Hematopoietic multipotent progenitor cell treated with erythropoietin and hydrocortisone succinate and interleukin-3 and kit ligand, for 4 days (in vitro differentiated cells): ENCODE results near the gene RPL7A.
"Not testable (repeated sequence)": the region's sequence is repeated elsewhere in the genome, so short reads cannot be mapped to it uniquely, and the experiment has no call there.

ENCODE experiments used
- DNase-seq: peaks from one replicate; pipeline ENCODE4 v3.0.0-alpha.2; 2015

Gene RPL7A

DNA sequence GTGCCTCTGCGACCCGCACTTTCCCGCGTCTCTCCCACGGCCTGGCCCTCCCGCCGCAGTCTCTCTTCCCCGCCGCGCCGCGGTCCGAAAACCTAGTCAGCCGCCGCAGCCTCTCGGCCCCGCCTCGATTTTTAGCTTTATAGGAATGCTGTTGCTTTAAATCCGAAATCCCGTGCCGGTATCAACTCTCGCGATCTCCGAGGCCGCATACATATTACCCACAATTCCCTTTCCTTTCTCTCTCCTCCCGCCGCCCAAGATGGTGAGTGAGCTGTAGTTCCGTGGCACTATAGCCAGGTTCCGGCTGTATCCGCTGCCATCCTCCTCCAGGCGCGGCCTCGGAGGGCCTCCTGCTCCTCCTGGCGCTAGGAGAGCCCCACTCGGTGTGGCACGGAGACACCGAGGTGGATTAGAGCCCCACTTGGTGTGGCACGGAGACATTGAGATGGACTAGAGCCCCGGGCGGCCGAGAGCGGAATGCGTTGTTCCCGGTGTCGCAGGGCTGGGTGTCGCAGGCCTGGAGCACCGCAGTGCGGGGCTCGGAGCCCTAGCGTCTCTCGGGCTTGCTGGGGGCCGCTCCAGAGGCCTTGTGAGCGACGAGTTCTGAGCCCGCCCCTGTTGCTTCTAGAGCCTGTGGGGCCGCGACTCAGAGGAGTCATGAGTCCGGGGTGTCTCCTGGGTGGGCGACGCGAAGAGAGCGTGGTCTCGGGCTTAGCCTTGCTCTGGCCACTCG lies at the start of gene RPL7A, which contains the start of gene MED22:
TSS of gene RPL7A (plus strand) at position 234 of the 733 bp plus-strand sequence. CDS start at position 260, 26 bp downstream.
TSS of gene MED22 (minus strand) at position 147 of the 733 bp plus-strand sequence. CDS start 1,469 bp downstream, outside the sequence.
- peak; percentile 98 for DNase-seq

DNA sequence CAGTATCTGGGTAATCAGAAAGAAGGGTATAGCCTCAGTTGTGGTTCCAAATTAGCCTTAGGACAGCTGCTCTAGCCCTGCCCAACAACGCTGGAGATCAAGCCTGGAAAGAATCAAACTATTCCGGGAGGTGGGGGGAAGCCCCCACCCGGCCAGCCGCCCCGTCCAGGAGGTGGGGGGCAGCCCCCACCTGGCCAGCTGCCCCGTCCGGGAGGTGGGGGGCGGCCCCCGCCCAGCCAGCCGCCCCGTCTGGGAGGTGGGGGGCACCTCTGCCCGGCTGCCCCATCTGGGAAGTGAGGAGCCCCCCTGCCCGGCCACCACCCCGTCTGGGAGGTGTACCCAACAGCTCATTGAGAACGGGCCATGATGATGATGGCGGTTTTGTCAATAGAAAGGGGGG lies 48.0 kb upstream of the RPL7A start:
- not testable (repeated sequence) for DNase-seq

DNA sequence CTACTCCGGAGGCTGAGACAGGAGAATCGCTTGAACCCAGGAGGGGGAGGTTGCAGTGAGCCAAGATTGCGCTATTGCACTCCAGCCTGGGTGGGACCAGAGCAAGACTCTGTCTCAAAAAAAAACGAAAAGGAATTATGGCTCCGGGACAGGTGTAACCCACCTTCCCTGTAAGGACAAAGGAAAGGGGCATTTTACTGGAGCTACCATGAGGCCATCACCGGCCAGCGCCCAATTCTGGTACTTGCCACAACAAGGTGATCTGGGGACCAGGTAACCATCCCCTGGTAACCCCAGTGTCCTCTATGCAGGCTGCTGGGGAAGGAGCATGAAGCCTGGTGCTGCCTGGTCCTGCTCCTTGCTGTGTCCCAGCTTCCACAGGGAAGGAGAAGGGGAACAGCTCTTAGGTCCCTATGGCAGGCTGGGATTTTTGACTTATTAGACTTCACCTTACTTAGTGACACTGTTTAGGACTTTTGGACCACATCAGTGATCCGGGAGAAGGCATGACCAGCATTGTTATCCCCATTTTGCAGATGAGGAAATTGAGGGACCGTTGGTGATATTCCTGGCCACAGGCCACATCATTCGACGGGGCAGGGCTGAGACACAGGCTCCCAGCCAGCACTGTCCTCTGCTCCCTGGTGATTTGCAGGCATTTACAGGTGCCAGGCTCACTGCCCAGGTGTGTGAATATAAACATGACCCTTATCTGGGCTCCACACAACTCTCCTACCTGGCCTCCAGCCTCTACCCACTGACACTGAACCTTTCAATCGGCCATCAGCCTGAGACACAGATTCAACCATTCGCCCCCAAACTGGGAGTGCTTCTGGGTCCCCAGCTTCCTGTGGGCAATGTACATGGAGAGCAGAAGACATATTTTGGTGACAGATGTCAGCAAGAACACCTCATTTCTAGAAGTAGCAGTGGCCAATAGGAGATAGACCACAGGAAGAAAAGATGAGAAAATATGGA lies 46.5 kb upstream of the RPL7A start:
- no peak for DNase-seq

DNA sequence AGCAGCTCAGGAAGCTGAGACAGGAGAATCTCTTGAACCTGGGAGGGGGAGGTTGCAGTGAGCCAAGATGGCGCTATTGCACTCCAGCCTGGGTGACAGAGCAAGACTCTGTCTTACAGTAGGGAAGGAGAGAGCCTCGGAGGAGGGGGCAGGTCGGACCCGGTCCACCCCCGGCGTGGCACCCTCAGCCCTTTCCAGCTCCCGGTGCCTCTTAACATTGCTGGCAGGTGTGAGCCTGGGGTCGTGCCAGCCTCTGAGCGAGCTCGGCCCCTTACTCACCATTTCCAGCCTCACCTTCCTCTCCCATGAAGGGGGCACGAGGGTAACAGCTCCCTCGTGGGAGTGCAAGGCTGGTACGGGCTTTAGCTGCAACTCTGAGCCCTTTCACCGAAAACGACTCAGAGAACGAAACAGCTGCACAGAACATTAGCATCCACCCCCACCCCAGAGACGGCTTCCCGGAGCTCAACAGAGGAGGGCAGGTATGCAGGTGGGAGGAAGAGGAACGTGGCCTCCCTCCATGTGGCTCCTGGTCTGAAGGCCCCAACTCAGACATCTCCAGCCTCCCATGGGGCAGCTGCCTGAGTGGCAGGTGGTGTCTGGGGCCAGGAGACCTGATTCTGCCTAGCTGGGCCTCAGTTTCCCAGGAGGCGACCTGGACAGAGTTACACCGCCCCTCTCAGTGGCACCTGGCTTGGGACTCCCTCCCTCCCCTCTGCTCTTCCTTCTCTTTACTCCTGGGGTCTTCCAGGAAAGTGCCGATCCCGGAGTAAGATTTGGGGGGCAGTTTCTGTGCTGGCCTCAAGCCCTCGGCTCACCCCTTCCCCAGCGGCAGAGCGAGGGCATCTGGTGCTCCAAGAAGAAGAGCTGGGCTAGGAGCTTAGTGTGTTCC lies 44.5 kb upstream of the RPL7A start:
- no peak for DNase-seq

DNA sequence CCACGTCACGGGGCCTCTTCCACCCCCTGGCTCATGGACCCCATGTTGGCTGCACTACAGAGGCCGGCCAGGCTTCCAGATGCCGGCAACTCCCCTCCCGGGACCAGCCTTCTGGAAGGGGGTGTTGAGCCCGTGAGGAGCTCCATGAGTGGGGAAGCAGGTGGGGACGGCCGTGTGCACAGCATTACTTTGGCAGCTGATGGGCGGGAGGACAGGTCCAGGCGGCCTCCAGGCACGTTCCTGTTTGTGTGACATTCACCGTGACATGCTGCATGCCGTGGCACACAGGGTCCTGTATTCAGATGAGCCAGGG lies 43.9 kb upstream of the RPL7A start:
- no peak for DNase-seq

DNA sequence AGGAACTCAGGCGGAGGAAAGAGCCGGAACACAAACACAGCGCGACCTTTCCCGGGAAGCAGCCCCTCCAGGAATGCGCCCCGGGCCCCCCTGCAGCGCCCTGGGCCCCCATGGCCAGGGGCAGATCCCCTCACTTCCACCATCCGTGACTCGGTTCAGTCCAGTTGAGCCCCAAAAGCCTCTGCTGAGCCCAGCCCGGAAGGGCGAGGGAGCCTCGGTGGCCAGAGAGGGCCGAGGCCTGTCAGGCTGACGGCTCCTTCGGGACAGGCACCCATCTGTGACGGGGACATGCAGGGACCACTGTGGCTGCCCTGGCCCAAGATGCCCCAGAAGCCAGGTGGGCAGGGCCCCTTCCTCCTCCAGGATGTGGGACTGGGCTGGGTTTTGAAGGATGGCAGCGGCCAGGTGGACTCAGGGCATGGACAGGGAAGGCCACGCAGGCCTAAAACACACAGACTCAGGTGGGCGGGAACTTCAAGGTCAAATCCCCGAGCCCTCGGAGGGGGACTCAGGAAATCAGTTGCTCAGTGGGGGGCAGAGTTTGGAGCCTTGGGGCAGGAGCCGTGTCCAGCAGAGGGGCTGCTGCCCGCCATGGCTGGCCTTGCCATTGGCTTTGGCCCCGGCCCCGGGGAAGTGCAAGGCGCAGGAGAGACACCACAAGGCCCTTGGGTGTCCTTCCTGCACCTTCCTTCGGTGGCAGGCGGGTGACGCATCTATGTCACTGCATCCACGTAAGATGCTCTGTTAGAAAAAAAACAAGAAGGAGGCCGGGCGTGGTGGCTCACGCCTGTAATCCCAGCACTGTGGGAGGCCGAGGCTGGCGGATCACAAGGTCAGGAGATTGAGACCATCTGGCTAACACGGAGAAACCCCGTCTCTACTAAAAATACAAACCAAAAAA lies 43.3 kb upstream of the RPL7A start:
- no peak for DNase-seq

DNA sequence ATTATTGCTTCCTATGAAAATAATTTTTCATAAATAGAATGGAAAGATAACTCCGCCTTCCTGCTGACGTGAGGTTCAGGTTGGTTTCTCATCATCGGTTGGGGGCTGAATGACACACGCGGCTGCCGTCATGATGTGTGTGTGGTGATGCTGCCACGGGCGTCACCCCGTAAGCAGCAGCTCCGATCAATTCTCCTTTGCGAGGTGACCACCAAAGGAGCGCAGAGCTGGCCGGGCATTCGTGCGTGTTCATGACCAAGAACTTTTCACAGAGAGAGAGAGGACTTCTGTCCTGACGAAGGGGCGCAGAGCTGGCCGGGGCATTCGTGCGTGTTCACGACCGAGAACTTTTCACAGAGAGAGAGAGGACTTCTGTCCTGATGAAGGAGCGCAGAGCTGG lies 42.3 kb upstream of the RPL7A start:
- no peak for DNase-seq

DNA sequence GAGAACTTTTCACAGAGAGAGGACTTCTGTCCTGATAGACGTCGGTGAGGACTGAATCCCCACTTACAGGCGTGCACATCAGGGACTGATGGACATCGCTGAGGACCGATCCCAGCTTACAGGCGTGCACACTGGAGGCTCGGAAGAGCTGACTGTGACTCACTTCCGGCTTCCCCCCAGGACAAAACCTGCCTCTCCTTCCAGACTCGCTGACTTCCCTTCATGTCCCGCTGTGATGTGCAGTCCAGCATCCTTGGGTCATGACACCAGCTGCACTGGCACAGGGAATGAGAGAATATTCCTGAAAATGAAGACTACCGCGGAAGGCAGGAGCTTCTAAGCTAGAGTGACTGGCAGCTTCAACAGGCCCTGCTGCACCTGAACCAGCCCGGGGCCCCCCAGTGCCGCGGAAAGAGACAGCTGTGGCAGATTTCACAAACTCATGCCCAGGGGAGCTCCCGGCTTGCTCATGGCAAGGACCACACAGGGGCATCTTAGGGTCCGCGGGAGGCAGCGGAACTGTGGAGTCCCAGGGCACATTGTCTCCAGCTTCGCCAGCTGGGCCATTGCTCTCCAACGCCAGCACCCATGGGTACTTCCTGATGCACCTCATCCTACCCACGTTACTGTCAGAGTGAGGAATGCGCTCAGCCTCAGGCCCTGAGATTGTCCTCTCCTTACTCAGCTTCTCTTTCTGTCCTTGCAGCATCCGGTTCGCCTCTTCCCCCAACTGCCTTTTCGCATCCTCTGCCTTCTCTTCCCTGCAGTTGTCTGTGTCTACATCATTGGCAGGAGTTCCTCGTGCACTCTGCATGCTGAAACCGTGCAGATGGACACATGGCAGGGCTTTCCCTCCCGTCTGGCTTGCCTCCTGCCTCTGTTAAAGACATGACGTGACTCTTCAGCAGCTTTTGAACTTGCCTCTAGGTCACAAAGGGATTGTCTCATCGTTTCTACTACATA lies 41.5 kb upstream of the RPL7A start:
- no peak for DNase-seq

DNA sequence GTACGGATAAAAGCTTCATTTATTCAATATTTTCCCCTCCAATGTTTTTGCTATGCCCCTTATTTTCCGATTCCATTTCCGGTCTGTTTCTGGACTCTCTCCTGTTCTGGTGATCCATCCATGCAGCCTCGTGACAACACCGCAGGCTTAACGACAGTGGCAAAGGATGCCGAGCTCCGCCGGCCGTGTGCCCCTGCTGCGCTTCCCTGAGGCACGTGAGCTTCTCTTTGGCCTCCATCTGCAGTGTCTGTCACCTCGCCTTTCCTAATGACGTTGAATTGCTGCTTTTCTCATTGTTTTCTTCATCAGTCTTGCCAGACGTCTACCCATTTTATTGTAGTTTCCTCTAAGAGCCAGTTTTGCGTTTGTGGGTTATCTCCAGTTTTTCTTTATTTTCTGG lies 40.7 kb upstream of the RPL7A start:
- DNase-seq = no peak

DNA sequence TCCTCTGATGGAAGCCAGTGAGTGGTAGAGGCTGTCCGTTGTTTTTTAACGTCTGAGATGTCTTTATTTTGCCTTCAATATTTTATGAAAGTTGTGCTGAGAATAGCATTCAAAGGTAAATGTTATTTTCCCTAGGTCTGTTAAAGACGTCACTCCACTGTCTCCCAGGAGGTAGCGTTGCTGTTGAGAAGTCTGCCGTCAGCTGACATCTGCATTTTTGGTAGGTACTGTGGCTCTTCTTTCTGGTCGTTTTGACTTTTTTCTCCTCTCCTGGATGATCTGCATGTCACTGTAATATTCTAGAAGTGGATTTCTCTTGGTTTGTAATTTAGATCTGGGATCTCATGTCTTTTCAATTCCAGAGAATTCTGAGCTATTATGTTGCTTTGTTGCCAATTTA lies 38.4 kb upstream of the RPL7A start:
- no peak for DNase-seq

DNA sequence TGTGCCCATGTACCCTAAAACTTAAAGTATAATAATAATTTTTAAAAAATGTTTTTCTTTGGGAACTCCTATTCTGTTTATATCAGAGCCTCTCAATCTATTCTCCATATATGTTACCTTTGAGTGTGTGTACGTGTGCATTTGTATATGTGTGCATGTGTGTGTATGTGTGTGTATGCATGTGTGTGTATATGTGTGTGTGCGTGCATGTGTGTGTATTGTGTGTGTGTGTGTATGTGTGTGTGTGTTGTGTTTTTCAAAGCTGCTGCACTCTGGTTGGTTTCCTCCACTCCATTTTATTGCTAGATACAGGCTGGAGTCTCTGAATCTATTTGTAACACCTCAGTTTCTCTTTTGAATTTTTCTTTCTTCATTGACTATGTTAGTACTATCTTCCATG lies 32.0 kb upstream of the RPL7A start:
- no peak for DNase-seq

DNA sequence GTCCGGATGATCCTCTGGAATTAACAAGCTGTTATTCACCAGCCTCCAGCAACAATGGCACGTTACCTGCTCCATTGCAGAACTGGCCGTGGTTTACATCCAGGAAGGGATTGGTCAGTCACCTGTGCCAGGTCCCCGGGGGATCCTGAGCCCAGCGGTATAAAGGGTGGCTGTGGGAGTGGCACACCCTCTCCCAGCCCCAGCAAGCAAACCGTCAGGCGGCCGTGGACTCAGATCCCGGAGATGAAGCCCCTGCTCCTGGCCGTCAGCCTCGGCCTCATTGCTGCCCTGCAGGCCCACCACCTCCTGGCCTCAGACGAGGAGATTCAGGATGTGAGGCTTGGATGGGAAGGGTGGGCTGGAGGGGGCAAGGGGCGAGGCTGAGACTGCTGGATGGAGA lies 30.5 kb upstream of the RPL7A start:
- not testable (repeated sequence) for DNase-seq

DNA sequence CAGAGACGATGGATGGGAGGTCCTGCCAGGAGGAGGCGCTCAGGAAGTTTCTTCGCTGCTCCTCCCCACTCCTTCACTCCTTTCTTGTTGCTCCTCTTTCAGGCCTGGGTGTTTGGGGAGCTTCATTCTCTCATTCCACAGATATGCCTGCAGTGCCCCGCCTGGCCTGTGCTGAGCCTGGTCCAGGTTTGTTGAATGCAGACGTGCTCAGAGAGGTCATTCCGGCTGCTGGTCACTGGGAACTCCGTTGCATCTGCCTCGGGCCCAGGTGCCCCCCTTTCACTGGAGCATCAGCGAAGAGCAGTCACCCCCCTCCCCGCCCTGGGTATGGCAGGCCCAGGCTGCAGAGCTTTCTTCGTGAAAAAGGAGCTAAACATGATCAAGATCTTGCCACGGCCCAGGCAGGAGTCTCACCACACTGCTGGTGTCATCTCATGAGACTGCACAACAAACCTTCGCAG lies 27.6 kb upstream of the RPL7A start:
- no peak for DNase-seq

DNA sequence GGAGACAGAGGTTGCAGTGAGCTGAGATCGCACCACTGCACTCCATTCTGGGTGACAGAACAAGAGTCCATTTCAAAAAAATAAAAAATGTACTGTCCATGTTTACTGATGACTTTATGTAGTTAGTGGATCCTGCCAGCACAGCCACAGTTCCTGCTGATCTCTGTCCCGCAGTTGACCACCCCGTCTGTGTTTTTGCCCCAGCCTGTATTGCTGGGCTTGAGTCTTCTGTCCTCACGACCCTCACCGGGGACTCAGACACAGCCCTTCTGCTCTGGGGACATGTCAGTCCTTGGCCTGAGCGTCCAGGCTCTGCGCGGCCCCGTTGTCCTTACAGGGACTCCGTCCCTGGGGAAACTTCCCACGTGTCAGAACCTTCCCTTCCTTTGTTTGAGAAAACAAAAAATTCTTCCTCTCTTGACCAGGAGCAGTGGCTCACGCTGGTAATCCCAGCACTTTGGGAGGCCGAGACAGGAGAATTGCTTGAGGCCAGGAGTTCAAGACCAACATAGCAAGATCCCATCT lies 26.5 kb upstream of the RPL7A start:
- no peak for DNase-seq

DNA sequence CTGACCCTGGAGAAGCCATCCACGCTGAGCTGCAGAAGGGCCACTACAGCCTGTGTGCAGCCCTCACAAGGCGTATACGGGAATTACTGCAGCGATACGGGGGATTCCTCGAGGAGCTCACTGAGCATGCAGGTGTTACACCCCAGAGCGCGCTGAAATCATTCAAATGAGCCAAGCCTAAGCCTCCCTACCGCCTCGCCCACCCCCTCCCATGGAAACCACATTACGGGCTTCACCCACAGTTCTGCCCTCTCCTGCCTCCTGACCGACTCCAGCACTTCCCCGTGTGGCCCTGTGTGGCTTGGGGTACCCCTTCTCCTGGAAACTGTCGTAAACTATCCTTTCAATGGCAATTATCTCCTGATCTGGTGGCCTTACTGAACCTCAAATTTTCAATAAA lies 25.3 kb upstream of the RPL7A start:
- DNase-seq = no peak

DNA sequence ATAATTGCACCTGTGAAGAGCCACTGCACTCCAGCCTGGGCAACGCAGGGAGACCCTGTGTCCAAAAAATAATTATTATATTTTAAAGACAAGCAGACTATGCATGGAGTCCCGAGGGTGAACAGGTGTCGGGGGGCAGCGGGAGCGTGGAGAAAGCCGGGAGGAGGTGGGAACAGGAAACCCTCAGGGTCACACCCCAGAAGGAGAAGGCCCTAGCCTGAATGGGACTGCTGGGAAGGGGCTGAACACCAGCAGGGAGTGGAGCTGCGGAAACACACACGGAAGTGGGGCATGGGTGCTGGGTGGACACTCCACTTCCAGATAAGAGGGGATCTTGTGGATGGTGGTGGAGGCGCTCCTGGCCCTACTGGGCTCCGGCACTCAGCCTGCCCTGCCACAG lies 24.8 kb upstream of the RPL7A start:
- DNase-seq = no peak

DNA sequence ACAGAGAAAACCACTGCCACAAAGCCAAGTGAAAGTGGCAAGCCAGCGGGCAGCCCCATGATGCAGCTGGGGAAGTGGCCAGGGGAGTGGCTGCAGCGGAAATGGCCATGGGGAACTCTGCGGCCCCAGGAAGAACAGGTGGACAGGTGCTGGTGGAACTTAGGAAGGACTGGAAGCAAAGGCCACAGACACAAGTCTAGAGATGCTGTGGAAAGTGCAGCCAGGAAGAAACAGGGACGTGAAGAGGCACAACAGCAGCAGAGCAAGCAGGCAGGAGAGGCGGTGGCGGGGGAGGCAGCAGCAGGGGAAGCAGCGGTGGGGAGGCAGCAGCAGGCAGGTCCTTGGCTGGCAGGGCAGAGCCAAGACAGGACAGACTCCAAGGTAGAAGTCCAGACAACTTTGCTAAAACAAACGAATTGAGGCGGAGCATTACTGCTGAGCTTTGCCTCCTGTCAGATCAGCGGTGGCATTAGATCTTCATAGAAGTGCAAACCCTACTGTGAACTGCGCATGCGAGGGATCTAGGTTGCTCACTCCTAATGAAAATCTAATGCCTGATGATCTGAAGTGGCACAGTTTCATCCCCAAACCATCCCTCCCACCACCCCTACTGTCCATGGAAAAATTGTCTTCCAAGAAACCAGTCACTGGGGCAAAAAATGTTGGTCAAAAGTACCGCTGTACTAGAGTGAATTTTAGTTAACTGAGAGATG lies 23.9 kb upstream of the RPL7A start:
- DNase-seq = no peak

DNA sequence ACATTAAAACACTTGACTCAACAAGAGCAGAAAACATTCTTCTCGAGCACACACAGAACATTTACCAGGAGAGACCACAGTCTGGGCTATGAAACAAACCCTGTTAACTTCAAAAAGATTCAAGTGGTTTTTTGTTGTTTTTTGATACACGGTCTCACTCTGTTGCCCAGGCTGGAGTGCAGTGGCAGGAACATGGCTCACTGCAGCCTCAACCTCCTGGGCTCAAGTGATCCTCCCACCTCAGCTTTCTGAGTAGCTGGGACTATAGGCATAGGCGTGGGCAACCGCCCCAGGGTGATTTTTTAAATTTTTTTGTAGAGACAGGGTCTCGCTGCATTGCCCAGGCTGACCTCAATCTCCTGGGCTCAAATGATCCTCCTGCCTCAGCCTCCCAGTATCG lies 21.0 kb upstream of the RPL7A start:
- DNase-seq = not testable (repeated sequence)

DNA sequence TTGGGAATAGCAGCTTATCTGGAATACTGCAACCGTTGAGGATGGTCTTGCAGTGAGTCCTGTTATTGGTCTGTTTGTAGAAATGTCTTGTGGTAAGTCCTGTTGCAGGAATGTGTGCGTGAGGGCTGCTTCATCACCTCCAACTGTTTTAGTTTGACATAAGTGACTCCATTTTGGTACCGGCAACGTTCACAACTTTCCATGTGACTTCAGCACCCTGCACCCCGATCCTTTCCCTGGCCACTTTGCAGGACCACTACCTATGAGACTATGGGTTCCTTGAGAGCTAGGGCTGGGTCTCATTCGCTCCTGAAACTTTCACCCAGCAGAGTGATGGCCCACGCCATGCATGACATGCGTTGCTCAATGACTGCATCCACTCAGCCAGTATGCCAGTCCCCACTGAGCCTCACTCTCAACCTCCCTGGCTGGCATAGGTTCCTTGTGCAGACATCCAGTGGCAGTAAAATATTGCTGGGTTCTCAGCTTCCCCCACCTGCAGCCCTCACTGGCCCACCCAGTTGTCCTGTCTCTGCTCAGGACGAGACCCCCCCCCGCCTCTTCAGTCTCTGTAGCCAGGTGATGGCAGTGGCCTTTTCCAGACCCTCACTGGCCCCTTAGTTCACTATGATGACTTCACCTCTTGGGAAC lies 20.1 kb upstream of the RPL7A start:
- no peak for DNase-seq
